H1 (cell line): Measurements from ENCODE around the gene PDE2A. TPM values are rescaled to one million over a fixed set of nuclear protein-coding genes. Genes with fewer than 3 reads are reported as not detected.

Source experiments
- CTCF ChIA-PET: fragments of 300-600 bp; sonication (Branson Sonifier 250); formaldehyde crosslinking; loops from one replicate; lab custom pipeline; 2021; ENCODE audit not compliant: partially characterized antibody; lab: Charles Lee
- POLR2A ChIA-PET: fragments of 300-600 bp; sonication (Branson Sonifier 250); formaldehyde crosslinking; loops from one replicate; lab custom pipeline; 2021; ENCODE audit warnings: inconsistent platforms; ENCODE audit not compliant: partially characterized antibody; lab: Charles Lee
- DNase-seq, 2 experiments: peaks; one replicate each; pipeline versions ENCODE4 v3.0.0 to v3.0.0-alpha.2; 2010 to 2022; ENCODE audit warnings: low spot score in 2 of 2, low read depth in 1 of 2, mixed read lengths in 1 of 2
- FAIRE-seq: peaks from 2 replicates; lab custom pipeline; 2011; peaks lifted over from hg19 to GRCh38; lab: Jason Lieb, UNC
- H2AFZ ChIP-seq: 2 replicates; pipeline ENCODE4 v1.8.1; 2012; ENCODE audit warnings: low read length, inconsistent platforms
- H2AK5ac ChIP-seq: 2 replicates; pipeline ENCODE4 v1.6.1; 2013; ENCODE audit warnings: low read depth, low read length
- H2BK120ac ChIP-seq: replicated peaks from 2 replicates; pipeline ENCODE3; 2013; ENCODE audit warnings: low read depth, low read length, inconsistent platforms
- H2BK12ac ChIP-seq: 2 replicates; pipeline ENCODE4 v1.6.1; 2013; ENCODE audit warnings: low read depth, low read length
- H2BK15ac ChIP-seq: 2 replicates; pipeline ENCODE4 v1.6.1; 2013; ENCODE audit warnings: low read length
- H2BK20ac ChIP-seq: 2 replicates; pipeline ENCODE4 v1.6.1; 2013; ENCODE audit warnings: low read length
- H2BK5ac ChIP-seq: 2 replicates; pipeline ENCODE4 v1.6.1; 2013; ENCODE audit warnings: low read depth, low read length
- H3K14ac ChIP-seq: 2 replicates; pipeline ENCODE4 v1.6.1; 2013; ENCODE audit warnings: inconsistent platforms; ENCODE audit not compliant: insufficient read length
- H3K18ac ChIP-seq: 2 replicates; pipeline ENCODE4 v1.6.1; 2013; ENCODE audit warnings: low read length; ENCODE audit errors: extremely low read depth
- H3K23ac ChIP-seq: 2 replicates; pipeline ENCODE4 v1.6.1; 2013; ENCODE audit warnings: inconsistent platforms; ENCODE audit not compliant: insufficient read length
- H3K23me2 ChIP-seq: 2 replicates; pipeline ENCODE4 v1.6.1; 2013; ENCODE audit warnings: low read depth, low read length
- H3K27ac ChIP-seq: 2 replicates; pipeline ENCODE4 v1.6.1; 2011; ENCODE audit warnings: low read depth, low read length, inconsistent platforms
- H3K27me3 ChIP-seq, 4 experiments: replicated peaks in 1 of 4; 1 replicate in 1 of 4; 2 replicates in 3 of 4; pipeline versions ENCODE4 v1.6.1 to v1.8.1; 2011 to 2013; ENCODE audit warnings: low read length in 3 of 4, mild to moderate bottlenecking in 3 of 4, inconsistent platforms in 2 of 4, mixed read lengths in 2 of 4, moderate library complexity in 1 of 4; ENCODE audit not compliant: control insufficient read depth in 3 of 4, insufficient read depth in 3 of 4; ENCODE audit errors: extremely low read depth in 1 of 4
- H3K36me3 ChIP-seq, 4 experiments: 2 replicates each; pipeline versions ENCODE4 v1.6.1 to v1.8.1; 2011 to 2013; ENCODE audit warnings: mild to moderate bottlenecking in 4 of 4, low read length in 3 of 4, moderate library complexity in 2 of 4, control low read depth in 1 of 4, inconsistent platforms in 1 of 4; ENCODE audit not compliant: insufficient read depth in 4 of 4, control insufficient read depth in 2 of 4
- H3K4ac ChIP-seq: replicated peaks from 2 replicates; pipeline ENCODE3; 2013; ENCODE audit warnings: low read length, low read depth, mixed read lengths, inconsistent platforms; ENCODE audit not compliant: insufficient read length
- H3K4me1 ChIP-seq, 4 experiments: replicated peaks in 1 of 4; 1 replicate in 1 of 4; 2 replicates in 3 of 4; pipeline versions ENCODE4 v1.6.1 to v1.8.1; 2011 to 2013; ENCODE audit warnings: low read length in 3 of 4, inconsistent platforms in 2 of 4, mixed read lengths in 1 of 4; ENCODE audit not compliant: insufficient read depth in 4 of 4, control insufficient read depth in 3 of 4
- H3K4me2 ChIP-seq, 2 experiments: 2 replicates each; pipeline versions ENCODE4 v1.6.1 to v1.8.1; 2011 to 2013; ENCODE audit warnings: low read depth in 2 of 2, low read length in 2 of 2, control low read depth in 1 of 2, inconsistent platforms in 1 of 2, mild to moderate bottlenecking in 1 of 2; ENCODE audit not compliant: insufficient read depth in 1 of 2
- H3K4me3 ChIP-seq, 4 experiments: fragments of 200-600, 300-600 bp in 1 of 4; sonication (generic), shearing (Covaris generic), sonication (Bioruptor Twin) in 1 of 4; 2 replicates each; pipeline versions ENCODE4 v1.5.1 to v1.8.1; 2011 to 2016; ENCODE audit warnings: low read length in 4 of 4, low read depth in 3 of 4, control low read depth in 2 of 4, inconsistent platforms in 2 of 4, mild to moderate bottlenecking in 2 of 4, mixed read lengths in 1 of 4, moderate library complexity in 1 of 4; ENCODE audit not compliant: insufficient read depth in 2 of 4; ENCODE audit errors: extremely low read depth in 1 of 4
- H3K56ac ChIP-seq: replicated peaks from 2 replicates; pipeline ENCODE3; 2013; ENCODE audit warnings: low read depth, mild to moderate bottlenecking, mixed read lengths, low read length, inconsistent platforms; ENCODE audit not compliant: insufficient read length
- H3K79me1 ChIP-seq: 2 replicates; pipeline ENCODE4 v1.6.1; 2013; ENCODE audit warnings: low read depth, low read length, control low read depth
- H3K79me2 ChIP-seq, 2 experiments: 2 replicates each; pipeline versions ENCODE4 v1.6.1 to v1.8.1; 2012 to 2013; ENCODE audit warnings: low read length in 2 of 2, mild to moderate bottlenecking in 2 of 2, inconsistent platforms in 1 of 2; ENCODE audit not compliant: insufficient read depth in 2 of 2, control insufficient read depth in 1 of 2
- H3K9ac ChIP-seq, 4 experiments: replicated peaks in 1 of 4; 1 replicate in 1 of 4; 2 replicates in 3 of 4; pipeline versions ENCODE4 v1.6.1 to v1.8.1; 2011 to 2013; ENCODE audit warnings: low read depth in 3 of 4, low read length in 3 of 4, control low read depth in 2 of 4, mild to moderate bottlenecking in 2 of 4, moderate library complexity in 2 of 4, inconsistent platforms in 1 of 4; ENCODE audit errors: extremely low read depth in 1 of 4
- H3K9me3 ChIP-seq, 2 experiments: 2 replicates each; pipeline versions ENCODE4 v1.6.1 to v1.8.1; 2012 to 2013; ENCODE audit warnings: mild to moderate bottlenecking in 2 of 2, moderate library complexity in 2 of 2, control low read depth in 1 of 2, inconsistent platforms in 1 of 2, low read depth in 1 of 2, low read length in 1 of 2, mixed read lengths in 1 of 2; ENCODE audit not compliant: insufficient read depth in 2 of 2
- H4K20me1 ChIP-seq, 2 experiments: replicated peaks in 1 of 2; 2 replicates each; pipeline versions ENCODE3 to v1.8.1; 2011 to 2013; ENCODE audit warnings: inconsistent platforms in 2 of 2, low read length in 2 of 2, mild to moderate bottlenecking in 1 of 2; ENCODE audit not compliant: insufficient read depth in 2 of 2, control insufficient read depth in 1 of 2
- H4K5ac ChIP-seq: 2 replicates; pipeline ENCODE4 v1.6.1; 2013; ENCODE audit warnings: low read length, low read depth, mixed read lengths, inconsistent platforms; ENCODE audit not compliant: insufficient read length
- H4K8ac ChIP-seq: 2 replicates; pipeline ENCODE4 v1.8.0; 2013; ENCODE audit warnings: mild to moderate bottlenecking, moderate library complexity, low read length, inconsistent platforms; ENCODE audit not compliant: insufficient read depth; ENCODE audit errors: extremely low read depth
- H4K91ac ChIP-seq: replicated peaks from 2 replicates; pipeline ENCODE3; 2013; ENCODE audit warnings: low read length, mixed read lengths, inconsistent platforms; ENCODE audit not compliant: insufficient read length
- CHD1 ChIP-seq: IDR thresholded peaks from 2 replicates; pipeline ENCODE4 v1.6.1; 2012; ENCODE audit warnings: low read depth, low read length, improper control_type of control experiment
- CREB1 ChIP-seq: IDR thresholded peaks from 2 replicates; pipeline ENCODE4 v1.6.1; 2012; ENCODE audit warnings: inconsistent platforms
- JUN ChIP-seq: IDR thresholded peaks from 2 replicates; pipeline ENCODE4 v1.6.1; 2011; ENCODE audit warnings: low read depth, mild to moderate bottlenecking, improper control_type of control experiment, low read length
- NANOG ChIP-seq: IDR thresholded peaks from 2 replicates; pipeline ENCODE4 v1.6.1; 2011; ENCODE audit warnings: low read length, low read depth, mild to moderate bottlenecking, inconsistent platforms; ENCODE audit not compliant: insufficient read depth, poor library complexity, severe bottlenecking
- POLR2A ChIP-seq, 2 experiments: IDR thresholded peaks; 1 replicate in 1 of 2; 2 replicates in 1 of 2; pipeline ENCODE4 v1.6.1; 2011; ENCODE audit warnings: low read depth in 2 of 2, low read length in 2 of 2, mild to moderate bottlenecking in 2 of 2; ENCODE audit errors: control extremely low read depth in 1 of 2
- POU5F1 ChIP-seq: IDR thresholded peaks from 2 replicates; pipeline ENCODE4 v1.6.1; 2011; ENCODE audit warnings: low read depth, mild to moderate bottlenecking, low read length, moderate library complexity
- RAD21 ChIP-seq, 2 experiments: IDR thresholded peaks in 1 of 2; conservative IDR thresholded peaks in 1 of 2; 2 replicates each; pipeline ENCODE4 v1.6.1; 2011; ENCODE audit warnings: low read depth in 2 of 2, low read length in 2 of 2, improper control_type of control experiment in 1 of 2, inconsistent platforms in 1 of 2, mild to moderate bottlenecking in 1 of 2, moderate library complexity in 1 of 2
- RFX5 ChIP-seq: IDR thresholded peaks from 2 replicates; pipeline ENCODE4 v1.6.1; 2011; ENCODE audit warnings: low read depth, low read length, improper control_type of control experiment, borderline replicate concordance
- SAP30 ChIP-seq: fragments of 300-600 bp; sonication (generic); IDR thresholded peaks from 2 replicates; pipeline ENCODE4 v1.7.1; 2012; ENCODE audit warnings: low read length, moderate library complexity, mild to moderate bottlenecking, inconsistent platforms; ENCODE audit not compliant: insufficient read depth, insufficient replicate concordance
- SIRT6 ChIP-seq: IDR thresholded peaks from one replicate; pipeline ENCODE4 v1.7.1; 2012; ENCODE audit warnings: low read length, inconsistent platforms
- SP2 ChIP-seq: IDR thresholded peaks from 2 replicates; pipeline ENCODE4 v1.6.1; 2012; ENCODE audit warnings: mild to moderate bottlenecking, low read length, inconsistent platforms
- WGBS, 2 experiments: shearing (Covaris generic) in 1 of 2; methylation state at CpG; one replicate each; pipeline versions ENCODE4 v1.1.6 to v1.1.7; 2013 to 2015; ENCODE audit warnings: low lambda C conversion rate in 2 of 2, mixed read lengths in 2 of 2, inconsistent platforms in 1 of 2, low coverage in 1 of 2, missing lambda C conversion rate in 1 of 2; ENCODE audit not compliant: insufficient replicate concordance in 2 of 2, insufficient coverage in 1 of 2, insufficient read length in 1 of 2; ENCODE audit errors: extremely low coverage in 1 of 2, missing lambda C conversion rate in 1 of 2; 5-methylcytosine and 5-hydroxymethylcytosine counted together
- polyA plus RNA-seq, 7 experiments: library from polyadenylated mRNA; depleted of rRNA in 3 of 7; stranded (reverse) in 5 of 7; unstranded in 2 of 7; fragments of >200 nt in 5 of 7; fragments of 200-250 nt in 2 of 7; gene quantifications; 1 replicate in 5 of 7; 2 replicates in 1 of 7; 4 replicates in 1 of 7; pipeline versions ENCODE4 v1.2.1 to v1.2.3, GENCODE V29; 2011 to 2013; ENCODE audit warnings: missing spikeins in 2 of 7, mixed read lengths in 2 of 7
- total RNA-seq: library from RNA; stranded (reverse); fragmentation: NEBNext Ultra II Directional; extraction: Animal tissue kit (Norgen Biotek cat#: 25700); gene quantifications from 2 replicates; pipeline ENCODE4 v1.2.1, GENCODE V29; 2021
- TF ChIP-seq, protein P1 (sequence below): IDR thresholded peaks from 2 replicates; pipeline ENCODE4 v1.6.1; 2011; ENCODE audit warnings: low read length, improper control_type of control experiment
- TF ChIP-seq, protein P2 (sequence below): IDR thresholded peaks from 2 replicates; pipeline ENCODE4 v1.6.1; 2012; ENCODE audit warnings: inconsistent platforms

PDE2A gene
- total and polyA plus RNA-seq, 2 of the 8 experiments (the other 6 are each of a cell fraction or from before 2014, with no cell fraction given): 3.4 to 7.1 TPM

DNA sequence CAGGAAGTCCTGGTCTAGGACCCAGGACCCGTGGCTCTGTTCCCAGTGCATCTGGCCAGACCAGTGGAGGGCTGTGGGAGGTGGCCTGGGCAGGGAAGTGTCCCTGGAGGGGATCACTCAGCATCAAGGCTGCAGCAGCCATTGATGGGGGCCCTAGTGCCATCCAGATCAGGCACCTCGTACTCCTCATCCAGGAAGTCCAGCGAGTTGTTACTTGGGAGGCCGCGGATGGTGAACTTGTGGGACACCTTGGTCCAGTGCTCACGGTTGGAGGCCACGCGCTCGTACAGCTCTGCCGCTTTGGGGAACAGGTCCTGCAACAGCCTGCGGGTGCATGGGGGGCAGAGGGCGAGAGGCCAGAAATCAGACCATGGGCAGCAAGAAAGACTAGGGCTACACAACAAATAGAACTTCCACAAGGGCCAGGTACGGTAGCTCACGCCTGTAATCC lies 96.9 kb downstream of the PDE2A start:
- Histone ChIP-seq H3K4me3 (no peak overlapping the region), H4K8ac (no peak overlapping the region; the same call in 1 of the 2 replicates), H4K20me1 (no peaks in the 10 kb centered on the region), H3K18ac (no peak overlapping the region), H3K4me2 (no peak overlapping the region), H2BK5ac (no peak overlapping the region), H3K4me1 (no peaks in the 10 kb centered on the region), H2BK120ac (no peak overlapping the region), H2BK20ac (no peak overlapping the region), H2AK5ac (no peak overlapping the region), H3K4ac (no peak overlapping the region), H2AFZ (no peak overlapping the region), H3K56ac (no peak overlapping the region), H3K23ac (no peak overlapping the region), H3K9ac (no peak overlapping the region), H2BK12ac (no peak overlapping the region), H3K36me3 (no peaks in the 10 kb centered on the region), H3K14ac (no peak overlapping the region), H4K91ac (no peak overlapping the region), H3K79me2 (no peaks in the 10 kb centered on the region), H3K79me1 (0 out of 2 replicates have a peak, but pooled peaks cover 2% of the 10 kb centered on the region), H3K23me2 (no peaks in the 10 kb centered on the region), H3K27ac (no peak overlapping the region), H3K27me3 (no peaks in the 10 kb centered on the region; a peak in 3 of 7 replicates), H4K5ac (no peak overlapping the region), H3K9me3 (no peaks in the 10 kb centered on the region), H2BK15ac (no peak overlapping the region)
- CTCF ChIA-PET: interaction anchor here (0.7 to 5.7 kb wide), 12 partner anchors 8 to 127 kb away, joined by 3 to 62 read pairs (median 4); no protein-coding TSS in a partner anchor
- no peak for DNase-seq
- no peak for FAIRE-seq
- POLR2A ChIA-PET: no interaction called here
- whole genome bisulfite sequencing, 2 experiments: 87% methylated on average over 14 of the region's 14 CpGs; no CpG with 5 or more reads in 1 of the 2 experiments
- TF ChIP-seq POU5F1: no peak
- TF ChIP-seq, protein P1, sequence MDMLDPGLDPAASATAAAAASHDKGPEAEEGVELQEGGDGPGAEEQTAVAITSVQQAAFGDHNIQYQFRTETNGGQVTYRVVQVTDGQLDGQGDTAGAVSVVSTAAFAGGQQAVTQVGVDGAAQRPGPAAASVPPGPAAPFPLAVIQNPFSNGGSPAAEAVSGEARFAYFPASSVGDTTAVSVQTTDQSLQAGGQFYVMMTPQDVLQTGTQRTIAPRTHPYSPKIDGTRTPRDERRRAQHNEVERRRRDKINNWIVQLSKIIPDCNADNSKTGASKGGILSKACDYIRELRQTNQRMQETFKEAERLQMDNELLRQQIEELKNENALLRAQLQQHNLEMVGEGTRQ: no peak
- TF ChIP-seq SP2: no peak
- TF ChIP-seq CHD1: no peak
- TF ChIP-seq RAD21 (IDR thresholded peaks at IDR 0.05 in 1 of 2, conservative IDR thresholded peaks at IDR 0.05 in 1 of 2; ENCODE audit: low read depth in 2 of 2, low read length in 2 of 2): no peak
- no peak for TF ChIP-seq CREB1
- no peak for TF ChIP-seq POLR2A (IDR thresholded peaks at IDR 0.05; ENCODE audit: control extremely low read depth in 1 of 2, low read depth in 2 of 2, low read length in 2 of 2)
- TF ChIP-seq, protein P2, sequence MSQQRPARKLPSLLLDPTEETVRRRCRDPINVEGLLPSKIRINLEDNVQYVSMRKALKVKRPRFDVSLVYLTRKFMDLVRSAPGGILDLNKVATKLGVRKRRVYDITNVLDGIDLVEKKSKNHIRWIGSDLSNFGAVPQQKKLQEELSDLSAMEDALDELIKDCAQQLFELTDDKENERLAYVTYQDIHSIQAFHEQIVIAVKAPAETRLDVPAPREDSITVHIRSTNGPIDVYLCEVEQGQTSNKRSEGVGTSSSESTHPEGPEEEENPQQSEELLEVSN: no peak
- no peak for TF ChIP-seq NANOG
- no peak for TF ChIP-seq RFX5
- no peak for TF ChIP-seq SAP30
- no peak for TF ChIP-seq SIRT6
- no peak for TF ChIP-seq JUN
